GM18519 (cell line): ENCODE data around the gene HES6.

Experiments
- ATAC-seq: cut with Tn5 transposase; IDR thresholded peaks from one replicate; pipeline ENCODE4 v1.9.1; 2021; ENCODE audit warnings: mild to moderate bottlenecking, moderate library complexity; ENCODE audit not compliant: unreplicated experiment, low FRiP score

Gene HES6

GRCh38 chr2:238239863-238240756 lies at the start of gene HES6:
TSS of gene HES6 (minus strand) at chr2:238240038. CDS start at chr2:238239905, 133 bp downstream.
- peak; percentile 66 for ATAC-seq

- no peak for ATAC-seq
Observed at GRCh38 chr2:238289574-238289973, 49.7 kb upstream of the HES6 start.

- ATAC-seq = peak; percentile 87
Observed at GRCh38 chr2:238288650-238289573, 49.1 kb upstream of the HES6 start.

DNA sequence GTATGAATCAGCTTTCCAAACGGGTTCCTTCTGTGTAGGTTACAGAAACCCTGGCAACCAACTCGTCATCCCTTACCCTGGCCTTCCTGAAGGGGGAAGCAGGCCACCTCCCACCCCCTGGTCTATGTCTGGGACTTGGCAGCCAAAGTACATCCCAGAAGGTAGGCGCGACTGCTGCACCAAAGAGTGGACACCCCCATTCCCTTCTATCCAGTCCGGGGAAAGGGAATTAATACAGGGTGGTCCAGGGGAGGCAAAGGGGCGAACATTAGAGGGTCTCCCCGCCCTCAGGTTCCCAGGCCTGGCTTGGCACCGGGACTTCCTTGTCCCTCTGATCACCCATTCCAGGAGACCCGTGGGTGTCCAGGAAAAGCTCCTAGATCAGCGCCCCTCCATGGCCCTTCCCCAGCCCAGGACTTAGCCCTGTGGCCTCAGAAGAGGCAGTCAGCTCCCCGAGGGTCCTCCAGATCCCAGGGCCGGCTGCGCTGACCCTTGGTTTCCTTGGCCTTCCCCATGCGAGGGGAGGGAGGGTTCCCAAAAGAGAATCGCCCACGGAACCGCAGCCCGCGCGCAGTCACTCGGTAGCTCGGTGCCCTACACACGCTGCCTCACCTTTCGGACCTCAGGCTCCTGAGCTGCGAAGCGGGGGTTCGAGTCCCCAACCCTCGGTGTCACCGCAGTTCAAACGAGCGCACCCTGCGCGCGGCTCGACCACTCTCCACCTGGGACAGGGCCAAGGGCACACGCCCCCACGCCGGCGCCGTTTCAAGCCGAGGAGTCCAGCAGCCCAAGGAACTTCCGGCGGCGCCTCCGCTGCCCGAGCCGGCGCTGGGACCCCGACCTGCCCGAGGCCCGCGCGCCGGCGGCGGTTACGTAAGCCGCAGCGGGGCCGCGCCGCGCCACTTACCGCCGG lies 48.2 kb upstream of the HES6 start, which contains the start of gene PER2:
TSS of gene PER2 (minus strand) at position 874 of the 913 bp plus-strand sequence. CDS start 10,674 bp downstream, outside the sequence.
- ATAC-seq = peak; percentile 17

DNA sequence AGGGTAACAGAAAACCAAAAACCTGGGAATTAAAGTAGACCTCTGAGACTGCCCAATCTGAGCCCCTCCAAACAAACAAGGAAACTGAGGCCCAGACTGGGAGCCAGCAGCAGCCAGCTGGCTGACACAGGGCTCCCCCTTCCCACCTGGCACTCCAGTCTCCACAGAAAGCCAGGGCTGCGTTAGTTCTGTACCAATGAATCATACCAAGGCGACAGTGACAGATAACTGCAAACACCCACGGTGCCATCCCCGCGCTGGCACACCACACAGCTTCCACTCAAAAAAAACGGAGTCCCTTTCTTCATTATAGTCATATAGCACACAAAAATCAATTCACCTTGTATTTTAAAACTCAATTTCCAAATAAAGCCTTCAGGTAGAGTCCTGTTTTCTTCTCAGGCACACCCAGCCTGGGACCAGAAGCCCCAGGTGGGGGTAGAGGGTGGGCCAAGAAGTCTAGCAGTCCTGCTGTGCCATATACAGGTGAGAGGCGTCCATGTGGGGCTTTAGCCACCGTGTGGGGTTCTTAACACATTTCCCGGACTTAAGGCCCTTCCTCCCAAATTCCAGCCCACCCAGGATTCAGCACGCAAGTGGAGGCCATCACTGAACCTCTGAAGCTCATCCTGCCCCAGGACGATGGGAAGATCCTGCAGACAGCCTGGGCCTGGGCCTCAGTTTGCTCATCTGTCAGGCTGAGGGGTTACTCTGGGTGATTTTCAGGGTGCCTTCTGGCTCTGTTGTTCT lies 47.3 kb upstream of the HES6 start:
- ATAC-seq = no peak

DNA sequence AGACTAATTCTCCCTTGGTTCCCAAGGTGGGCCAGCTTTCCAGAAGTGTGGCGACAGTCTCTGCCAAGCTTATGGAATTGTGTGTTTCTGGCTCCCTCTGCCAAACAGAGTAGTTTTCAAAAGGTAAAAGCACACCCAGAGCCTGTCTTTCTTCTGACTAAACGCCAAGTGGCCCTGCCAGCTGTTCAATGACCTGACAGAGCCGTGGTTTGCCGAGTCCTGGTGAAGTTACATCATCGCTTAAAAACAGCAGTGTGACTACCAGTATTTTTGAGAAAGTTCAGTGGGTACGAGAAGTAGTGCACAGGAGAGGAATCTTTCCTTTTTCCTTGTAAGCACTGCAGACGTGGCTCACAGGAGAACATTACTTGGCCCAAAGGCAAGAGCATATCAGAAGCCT lies 46.7 kb upstream of the HES6 start:
- ATAC-seq = no peak

DNA sequence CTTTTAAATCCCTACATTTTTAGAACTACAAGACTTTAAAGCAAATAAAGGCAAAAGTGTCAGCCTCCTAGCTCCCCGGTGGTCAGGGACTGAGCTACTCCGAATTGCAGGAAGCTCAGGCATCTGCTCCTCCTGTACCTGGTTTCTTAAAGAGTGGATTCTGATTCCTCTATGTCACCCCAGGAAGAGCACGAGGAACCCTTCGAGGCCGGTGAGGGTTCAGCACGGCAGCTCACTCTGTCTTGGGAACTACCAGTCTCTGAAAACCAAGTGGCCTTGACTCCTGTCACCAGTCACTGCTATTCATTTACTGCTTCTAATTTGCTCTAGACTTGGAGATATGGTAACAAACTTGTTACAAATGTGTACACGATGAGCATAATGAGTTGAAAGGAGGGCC lies 46.3 kb upstream of the HES6 start:
- no peak for ATAC-seq

GRCh38 chr2:238285653-238286082 lies 45.8 kb upstream of the HES6 start:
- no peak for ATAC-seq

DNA sequence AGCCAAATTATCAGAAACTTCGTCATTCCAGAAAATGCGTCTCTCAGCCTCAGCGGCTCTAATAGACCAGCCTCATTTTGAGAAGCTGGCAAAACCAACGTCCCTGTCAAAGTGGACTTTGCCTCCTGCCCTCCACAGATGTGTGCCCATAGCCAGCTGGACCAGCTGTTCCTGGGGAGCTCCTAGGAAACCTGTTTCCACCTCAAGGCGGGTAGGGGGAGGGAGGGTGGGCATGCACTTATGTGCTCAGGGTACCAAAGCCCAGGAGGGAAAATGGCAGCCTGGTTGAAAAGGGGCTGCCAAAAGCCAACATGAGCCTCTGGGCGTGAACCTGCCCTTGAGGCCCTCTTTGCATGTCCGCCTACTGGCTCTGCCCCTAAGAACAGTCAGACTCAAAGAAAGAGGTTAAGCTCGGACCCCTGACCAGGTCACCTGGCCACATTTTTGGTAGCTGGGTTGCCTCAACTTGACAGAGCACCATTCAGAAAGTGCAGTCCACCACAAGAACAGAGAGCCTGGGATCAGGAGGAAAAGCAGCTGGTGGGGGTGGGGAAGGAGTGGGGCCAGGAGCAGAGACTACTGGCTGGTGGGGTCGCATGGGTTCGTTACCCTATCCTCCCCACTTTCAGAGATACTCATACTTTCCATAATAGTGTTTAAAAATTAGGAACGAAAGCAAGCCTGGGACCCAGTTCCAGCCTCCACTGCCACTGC lies 45.1 kb upstream of the HES6 start:
- no peak for ATAC-seq

- ATAC-seq = no peak
Observed at GRCh38 chr2:238282861-238283738, 43.3 kb upstream of the HES6 start.

DNA sequence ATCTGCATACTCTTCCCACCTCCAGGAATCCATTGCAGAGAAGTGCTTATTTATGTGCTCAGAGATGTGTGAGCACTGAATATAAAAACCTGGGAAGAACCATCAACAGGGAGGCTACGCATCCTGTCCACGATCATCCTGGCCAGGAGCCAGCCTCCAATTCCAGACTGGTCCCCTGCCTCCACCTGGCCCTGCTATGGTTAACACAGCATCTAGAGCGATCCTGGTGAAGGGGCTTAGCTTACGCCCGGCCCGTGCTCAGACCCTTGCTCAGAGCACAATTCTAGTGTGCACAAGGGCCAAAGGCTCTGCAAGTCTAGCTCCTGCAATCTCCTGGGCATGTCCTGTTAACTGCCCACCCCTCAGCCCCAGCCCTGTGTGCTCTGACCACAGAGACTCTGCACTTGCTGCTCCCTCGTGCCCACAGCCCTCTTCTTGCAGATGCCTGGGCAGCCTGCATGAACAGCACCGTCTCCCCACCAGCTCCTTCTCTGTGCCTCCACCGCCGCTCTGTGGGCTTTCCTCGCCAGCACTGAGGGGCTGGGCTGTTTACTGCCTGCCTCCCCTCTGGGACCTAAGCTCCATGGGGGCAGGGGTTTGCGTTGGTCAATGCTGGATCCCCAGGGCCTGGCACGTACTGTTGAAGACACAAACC lies 42.1 kb upstream of the HES6 start:
- no peak for ATAC-seq

- ATAC-seq = no peak
Observed at GRCh38 chr2:238280083-238280825, 40.4 kb upstream of the HES6 start.

GRCh38 chr2:238279324-238279682 lies 39.5 kb upstream of the HES6 start:
- no peak for ATAC-seq

DNA sequence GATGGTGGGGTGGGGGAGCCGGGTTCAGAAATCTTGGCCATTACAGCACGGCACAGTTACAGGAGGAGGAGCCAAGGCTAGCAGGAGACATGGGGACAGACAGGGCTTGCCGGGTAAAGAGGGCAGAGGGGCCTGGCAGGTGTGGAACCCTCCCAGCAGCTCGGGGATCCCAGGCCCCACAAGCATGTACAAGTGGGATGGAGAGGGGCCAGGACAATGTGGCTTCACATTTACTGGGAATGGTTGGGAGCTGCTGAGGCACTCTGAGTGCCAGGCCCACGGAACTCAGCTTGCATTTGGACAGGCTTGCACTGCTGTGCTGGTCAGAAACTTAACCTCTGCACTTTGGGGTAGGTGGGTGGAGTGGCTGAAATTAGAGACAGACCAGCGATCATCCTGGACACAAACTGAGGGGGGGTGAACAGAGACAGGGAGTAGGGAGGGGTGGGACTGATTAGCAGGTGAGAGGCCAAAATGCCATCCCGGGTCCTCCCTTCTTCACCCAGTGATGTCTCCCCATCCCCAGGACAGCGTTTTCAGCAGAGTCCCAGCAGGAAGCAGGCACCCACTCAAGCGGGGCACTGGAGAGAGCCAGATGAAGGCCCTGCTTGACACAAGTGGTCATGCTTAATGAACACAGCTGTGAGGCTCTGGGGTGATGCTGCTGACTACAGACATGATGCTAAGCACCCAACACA lies 38.9 kb upstream of the HES6 start:
- ATAC-seq = no peak

DNA sequence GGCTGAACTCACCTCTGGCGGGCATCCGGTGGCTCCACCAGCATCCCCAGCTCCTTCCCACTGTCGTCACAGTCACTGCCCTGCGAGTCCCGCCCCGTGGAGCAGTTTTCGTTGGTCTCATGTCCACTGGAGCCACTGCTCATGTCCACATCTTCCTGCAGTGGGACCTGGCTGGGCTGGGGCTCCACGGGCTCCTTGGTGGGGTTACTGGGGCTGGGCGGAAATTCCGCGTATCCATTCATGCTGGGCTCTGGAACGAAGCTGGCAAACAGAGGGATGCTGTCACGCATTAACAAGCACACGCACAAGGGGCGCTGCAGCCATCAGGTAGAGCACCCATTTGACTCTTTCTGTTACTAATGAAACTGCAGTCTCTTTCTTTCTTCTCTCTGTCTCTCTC lies 37.9 kb upstream of the HES6 start:
- no peak for ATAC-seq
